CD14-positive monocyte (primary cell): ENCODE results near the gene FOXC1. TPM values are rescaled to one million over a fixed set of nuclear protein-coding genes. Genes with fewer than 3 reads are reported as not detected.

ENCODE experiments used
- DNase-seq, 3 donors: peaks; one replicate each; pipeline ENCODE4 v3.0.0-alpha.2; 2011 to 2022
- H2AFZ ChIP-seq: 2 replicates; pipeline ENCODE4 v1.6.0; 2012; ENCODE audit warnings: mild to moderate bottlenecking, low read depth, low read length, inconsistent platforms; ENCODE audit not compliant: insufficient read depth, poor library complexity, severe bottlenecking
- H3K27ac ChIP-seq, 2 donors: 1 replicate in 1 of 2; 2 replicates in 1 of 2; pipeline ENCODE4 v1.5.1; 2012 to 2013; ENCODE audit warnings: low read length in 2 of 2, control low read depth in 1 of 2, inconsistent platforms in 1 of 2, low read depth in 1 of 2, mild to moderate bottlenecking in 1 of 2
- H3K27me3 ChIP-seq, 2 donors: one replicate each; pipeline versions ENCODE4 v1.6.0 to v1.6.1; 2011 to 2013; ENCODE audit warnings: low read length in 2 of 2; ENCODE audit not compliant: control insufficient read depth in 2 of 2, insufficient read depth in 2 of 2
- H3K36me3 ChIP-seq, 2 donors: replicated peaks in 1 of 2; 1 replicate in 1 of 2; 2 replicates in 1 of 2; pipeline versions ENCODE4 v1.5.1 to v1.6.1; 2012 to 2013; ENCODE audit warnings: low read length in 2 of 2, control low read depth in 1 of 2, inconsistent platforms in 1 of 2, mild to moderate bottlenecking in 1 of 2; ENCODE audit not compliant: insufficient read depth in 2 of 2, control insufficient read depth in 1 of 2
- H3K4me1 ChIP-seq, 2 donors: 1 replicate in 1 of 2; 2 replicates in 1 of 2; pipeline versions ENCODE4 v1.5.1 to v1.6.1; 2012 to 2013; ENCODE audit warnings: low read length in 2 of 2, control low read depth in 1 of 2, inconsistent platforms in 1 of 2, mild to moderate bottlenecking in 1 of 2, moderate library complexity in 1 of 2; ENCODE audit not compliant: insufficient read depth in 2 of 2, control insufficient read depth in 1 of 2
- H3K4me2 ChIP-seq: replicated peaks from 2 replicates; pipeline ENCODE3; 2012; ENCODE audit warnings: low read length, moderate library complexity, mild to moderate bottlenecking; ENCODE audit not compliant: poor library complexity, severe bottlenecking; ENCODE audit errors: extremely low read depth
- H3K4me3 ChIP-seq, 3 experiments: fragments of 200-600 bp in 1 of 3; sonication (generic) in 1 of 3; replicated peaks in 1 of 3; 1 replicate in 2 of 3; 2 replicates in 1 of 3; pipeline ENCODE4 v1.5.1; 2011 to 2013; ENCODE audit warnings: low read length in 3 of 3, mild to moderate bottlenecking in 3 of 3, control low read depth in 2 of 3, low read depth in 2 of 3, inconsistent platforms in 1 of 3, moderate library complexity in 1 of 3
- H3K79me2 ChIP-seq: 2 replicates; pipeline ENCODE4 v1.6.0; 2012; ENCODE audit warnings: mild to moderate bottlenecking, control low read depth, inconsistent platforms, low read length, moderate library complexity; ENCODE audit not compliant: insufficient read depth
- H3K9ac ChIP-seq: 2 replicates; pipeline ENCODE4 v1.6.0; 2017; ENCODE audit warnings: low read length, mild to moderate bottlenecking; ENCODE audit not compliant: insufficient read depth, poor library complexity, severe bottlenecking
- H3K9me3 ChIP-seq, 2 donors: replicated peaks in 1 of 2; 1 replicate in 1 of 2; 2 replicates in 1 of 2; pipeline versions ENCODE4 v1.5.1 to v1.6.1; 2012 to 2013; ENCODE audit warnings: low read length in 2 of 2, control low read depth in 1 of 2; ENCODE audit not compliant: control insufficient read depth in 1 of 2, insufficient read depth in 1 of 2
- H4K20me1 ChIP-seq: 2 replicates; pipeline ENCODE4 v1.6.0; 2012; ENCODE audit warnings: mild to moderate bottlenecking, low read length, control low read depth, moderate library complexity; ENCODE audit not compliant: insufficient read depth
- H3K27ac Mint-ChIP-seq, 7 donors: one replicate each; pipeline ENCODE4 v1.8.0; 2020; ENCODE audit warnings: mild to moderate bottlenecking in 7 of 7, mixed read lengths in 7 of 7, moderate library complexity in 6 of 7, inconsistent platforms in 2 of 7
- H3K27me3 Mint-ChIP-seq, 3 donors: one replicate each; pipeline ENCODE4 v1.8.0; 2021 to 2022; ENCODE audit warnings: low read depth in 3 of 3, mild to moderate bottlenecking in 3 of 3, mixed read lengths in 3 of 3, moderate library complexity in 3 of 3, inconsistent platforms in 1 of 3
- H3K36me3 Mint-ChIP-seq, 2 donors: one replicate each; pipeline ENCODE4 v1.8.0; 2020; ENCODE audit warnings: mixed read lengths in 2 of 2, inconsistent platforms in 1 of 2, mild to moderate bottlenecking in 1 of 2
- H3K4me1 Mint-ChIP-seq: one replicate; pipeline ENCODE4 v1.8.0; 2020; ENCODE audit warnings: mild to moderate bottlenecking, mixed read lengths
- H3K4me3 Mint-ChIP-seq, 2 donors: one replicate each; pipeline ENCODE4 v1.8.0; 2020; ENCODE audit warnings: mild to moderate bottlenecking in 2 of 2, mixed read lengths in 2 of 2, moderate library complexity in 1 of 2
- H3K9me3 Mint-ChIP-seq, 7 donors: one replicate each; pipeline ENCODE4 v1.8.0; 2020 to 2022; ENCODE audit warnings: mixed read lengths in 7 of 7, mild to moderate bottlenecking in 6 of 7, moderate library complexity in 6 of 7, inconsistent platforms in 2 of 7
- WGBS: methylation state at CpG from one replicate; pipeline ENCODE4 v1.1.5; 2013; ENCODE audit warnings: missing lambda C conversion rate; ENCODE audit not compliant: insufficient coverage; 5-methylcytosine and 5-hydroxymethylcytosine counted together
- intact Hi-C, 2 donors: fragments of 100-400 bp; cut with micrococcal nuclease; formaldehyde crosslinking; loops; one replicate each; pipeline versions ENCODE4 v1.15.0 to v1.15.1; 2023
- polyA plus RNA-seq, 3 donors: library from polyadenylated mRNA; depleted of rRNA in 1 of 3; unstranded in 2 of 3; stranded (reverse) in 1 of 3; fragments of 300-500 nt in 2 of 3; fragments of >200 nt in 1 of 3; fragmentation: Illumina TruSeq in 2 of 3; gene quantifications; 1 replicate in 2 of 3; 2 replicates in 1 of 3; pipeline ENCODE4 v1.2.3, GENCODE V29; 2012 to 2021
- TF ChIP-seq, protein P1 (sequence below): fragments of 200-600 bp; IDR thresholded peaks from one replicate; pipeline ENCODE4 v1.8.0; 2022; ENCODE audit warnings: antibody characterized with exemption, mild to moderate bottlenecking

Gene FOXC1
- polyA plus RNA-seq, 3 donors: 0.36 TPM; not detected in 2

GRCh38 chr6:1620504-1621069, 10.9 kb downstream of the FOXC1 start:
- no peaks in the 10 kb centered on the region for H3K79me2 ChIP-seq
- TF ChIP-seq, protein P1, sequence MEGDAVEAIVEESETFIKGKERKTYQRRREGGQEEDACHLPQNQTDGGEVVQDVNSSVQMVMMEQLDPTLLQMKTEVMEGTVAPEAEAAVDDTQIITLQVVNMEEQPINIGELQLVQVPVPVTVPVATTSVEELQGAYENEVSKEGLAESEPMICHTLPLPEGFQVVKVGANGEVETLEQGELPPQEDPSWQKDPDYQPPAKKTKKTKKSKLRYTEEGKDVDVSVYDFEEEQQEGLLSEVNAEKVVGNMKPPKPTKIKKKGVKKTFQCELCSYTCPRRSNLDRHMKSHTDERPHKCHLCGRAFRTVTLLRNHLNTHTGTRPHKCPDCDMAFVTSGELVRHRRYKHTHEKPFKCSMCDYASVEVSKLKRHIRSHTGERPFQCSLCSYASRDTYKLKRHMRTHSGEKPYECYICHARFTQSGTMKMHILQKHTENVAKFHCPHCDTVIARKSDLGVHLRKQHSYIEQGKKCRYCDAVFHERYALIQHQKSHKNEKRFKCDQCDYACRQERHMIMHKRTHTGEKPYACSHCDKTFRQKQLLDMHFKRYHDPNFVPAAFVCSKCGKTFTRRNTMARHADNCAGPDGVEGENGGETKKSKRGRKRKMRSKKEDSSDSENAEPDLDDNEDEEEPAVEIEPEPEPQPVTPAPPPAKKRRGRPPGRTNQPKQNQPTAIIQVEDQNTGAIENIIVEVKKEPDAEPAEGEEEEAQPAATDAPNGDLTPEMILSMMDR: no peak
- no peak overlapping the region for H3K9ac ChIP-seq
- no peak overlapping the region for H3K4me2 ChIP-seq
- Mint-ChIP-seq H3K9me3 (peaks cover 0 to 21% (median 4%) of the 10 kb centered on the region in 7 donors), H3K27me3 (peaks cover 83 to 98% (median 91%) of the 10 kb centered on the region in 3 donors), H3K4me3 (peak overlapping the region in 1 of 2 donors; percentile 69), H3K4me1 (peaks cover 17% of the 10 kb centered on the region), H3K36me3 (peaks cover 21 to 27% of the 10 kb centered on the region in 2 donors), H3K27ac (no peak overlapping the region)
- no peak overlapping the region for H3K27ac ChIP-seq
- H3K9me3 ChIP-seq: peaks cover 0 to 8% of the 10 kb centered on the region in 2 donors
- intact Hi-C loops: no loop called here
- H4K20me1 ChIP-seq: peaks cover 3% of the 10 kb centered on the region
- 46% methylated on average over 50 of the region's 50 CpGs for WGBS
- no peak overlapping the region for H3K4me3 ChIP-seq
- H3K36me3 ChIP-seq: no peaks in the 10 kb centered on the region
- no peak for DNase-seq
- H2AFZ ChIP-seq: no peak overlapping the region
- H3K27me3 ChIP-seq: peaks cover 63 to 99% of the 10 kb centered on the region in 2 donors
- H3K4me1 ChIP-seq: peaks cover 23 to 32% of the 10 kb centered on the region in 2 donors

- no peak for DNase-seq
- Histone ChIP-seq H3K4me3 (no peak overlapping the region), H3K4me2 (no peak overlapping the region), H3K27ac (no peak overlapping the region), H3K27me3 (peaks cover 63 to 99% of the 10 kb centered on the region in 2 donors), H3K9me3 (peaks cover 0 to 12% of the 10 kb centered on the region in 2 donors), H3K36me3 (no peaks in the 10 kb centered on the region), H3K79me2 (no peaks in the 10 kb centered on the region), H2AFZ (no peak overlapping the region), H4K20me1 (peaks cover 3% of the 10 kb centered on the region), H3K9ac (no peak overlapping the region), H3K4me1 (peaks cover 23 to 33% of the 10 kb centered on the region in 2 donors)
- Mint-ChIP-seq H3K4me3 (peak overlapping the region in 1 of 2 donors; percentile 69), H3K27ac (no peak overlapping the region), H3K9me3 (peaks cover 0 to 25% (median 5%) of the 10 kb centered on the region in 7 donors), H3K27me3 (peaks cover 83 to 98% (median 91%) of the 10 kb centered on the region in 3 donors), H3K36me3 (peaks cover 21 to 27% of the 10 kb centered on the region in 2 donors), H3K4me1 (peaks cover 23% of the 10 kb centered on the region)
- TF ChIP-seq, protein P1: no peak
- intact Hi-C loops: no loop called here
- 96% methylated on average over 23 of the region's 30 CpGs for WGBS
These were observed 11.5 kb downstream of the FOXC1 start for GRCh38 chr6:1621070-1621701.
